Measurements from ENCODE around the gene ABCA7. TPM values are rescaled to one million over a fixed set of nuclear protein-coding genes. Genes with fewer than 3 reads are reported as not detected.
A peak's percentile ranks its signal among the peaks of the same experiment; 100 is the strongest.

The ABCA7 gene
- total and polyA plus RNA-seq, 7 experiments from 2014 or later: 6.6 to 323 (median 126) TPM

GRCh38 chr19:1097810-1098176, 57.9 kb downstream of the ABCA7 start:
- DNase-seq (no peak), ATAC-seq (no peak)
- Mint-ChIP-seq H3K4me3 (no peak overlapping the region), H3K4me1 (peaks cover 20 to 73% (median 58%) of the 10 kb centered on the region in 7 donors), H3K9me3 (peaks cover 0 to 6% (median 0%) of the 10 kb centered on the region in 11 donors), H3K36me3 (peaks cover 0 to 13% (median 0%) of the 10 kb centered on the region in 5 donors), H3K27me3 (no peaks in the 10 kb centered on the region), H3K27ac (peak overlapping the region in 5 of 9 donors; percentile 55 to 74 (median 68))
- POLR2A ChIA-PET: interaction anchor here (1.3 to 38.6 kb wide), 3 partner anchors 25 to 171 kb away, joined by 4 to 2022 read pairs (median 6); partner anchors contain the start of genes ARHGAP45 and CIRBP
- Histone ChIP-seq H3K9me3 (ENCODE audit: control insufficient read depth in 2 of 3, low read length in 3 of 3) (no peaks in the 10 kb centered on the region), H3K36me3 (ENCODE audit: control insufficient read depth in 2 of 3, insufficient read depth in 3 of 3, low read length in 3 of 3) (peaks cover 0 to 14% (median 0%) of the 10 kb centered on the region in 3 experiments), H3K4me1 (ENCODE audit: control insufficient read depth in 2 of 2, insufficient read depth in 2 of 2, low read length in 2 of 2) (peaks cover 21 to 35% of the 10 kb centered on the region in 2 donors), H3K27ac (ENCODE audit: low read depth, low read length) (no peak overlapping the region), H3K27me3 (ENCODE audit: control insufficient read depth in 2 of 2, insufficient read depth in 2 of 2, low read length in 2 of 2) (no peaks in the 10 kb centered on the region), H3K4me3 (ENCODE audit: low read length) (no peak overlapping the region)
- CTCF ChIA-PET: interaction anchor here (0.7 to 0.9 kb wide), 2 partner anchors 21 to 147 kb away, joined by 4 to 5 read pairs; no protein-coding TSS in a partner anchor
- intact Hi-C loops (cut with micrococcal nuclease): no loop called here

GRCh38 chr19:1098177-1099051, 58.5 kb downstream of the ABCA7 start:
- POLR2A ChIA-PET: interaction anchor here (1.3 to 38.6 kb wide), 2 partner anchors 25 to 171 kb away, joined by 4 to 2022 read pairs; partner anchors contain the start of genes ARHGAP45 and CIRBP
- no peak overlapping the region for H3K27ac ChIP-seq (ENCODE audit: low read depth, low read length)

GRCh38 chr19:1101337-1101698, 61.4 kb downstream of the ABCA7 start:
- Histone ChIP-seq H3K27me3 (ENCODE audit: control insufficient read depth in 2 of 2, insufficient read depth in 2 of 2, low read length in 2 of 2) (no peaks in the 10 kb centered on the region), H3K9me3 (ENCODE audit: control insufficient read depth in 2 of 3, low read length in 3 of 3) (no peaks in the 10 kb centered on the region), H3K36me3 (ENCODE audit: control insufficient read depth in 2 of 3, insufficient read depth in 3 of 3, low read length in 3 of 3) (peaks cover 0 to 10% (median 0%) of the 10 kb centered on the region in 3 experiments), H3K4me3 (ENCODE audit: low read length) (peak overlapping the region; percentile 38), H3K27ac (ENCODE audit: low read depth, low read length) (peak overlapping the region; percentile 68), H3K4me1 (ENCODE audit: control insufficient read depth in 2 of 2, insufficient read depth in 2 of 2, low read length in 2 of 2) (peaks cover 13 to 20% of the 10 kb centered on the region in 2 donors)
- DNase-seq (no peak), ATAC-seq (no peak)
- CTCF ChIA-PET: interaction anchor here (0.9 to 1.3 kb wide), 4 partner anchors 10 to 37 kb away, joined by 3 read pairs; partner anchors contain the start of gene ARHGAP45
- POLR2A ChIA-PET: interaction anchor here (0.8 to 38.6 kb wide), 4 partner anchors 28 to 167 kb away, joined by 3 to 2022 read pairs (median 5); partner anchors contain the start of genes ARHGAP45 and CIRBP
- intact Hi-C loops (cut with micrococcal nuclease): loop anchor here in 1 of 2 donors (5.0 kb wide), 1 partner anchor 34 kb away; the partner anchor contains the start of gene ARHGAP45
- peaks cover 20 to 61% (median 44%) of the 10 kb centered on the region in 7 donors for H3K4me1 Mint-ChIP-seq
- peak overlapping the region; percentile 73 to 96 (median 85) for H3K27ac Mint-ChIP-seq
- H3K27me3 Mint-ChIP-seq: no peaks in the 10 kb centered on the region
- peak overlapping the region; percentile 52 to 81 (median 60) for H3K4me3 Mint-ChIP-seq
- H3K9me3 Mint-ChIP-seq: peaks cover 0 to 6% (median 0%) of the 10 kb centered on the region in 11 donors
- peaks cover 0 to 10% (median 0%) of the 10 kb centered on the region in 5 donors for H3K36me3 Mint-ChIP-seq

More at GRCh38 chr19:1098177-1099051, 58.5 kb downstream of the ABCA7 start:
- Histone ChIP-seq H3K4me3 (ENCODE audit: low read length) (no peak overlapping the region), H3K4me1 (ENCODE audit: control insufficient read depth in 2 of 2, insufficient read depth in 2 of 2, low read length in 2 of 2) (peaks cover 26 to 38% of the 10 kb centered on the region in 2 donors), H3K27me3 (ENCODE audit: control insufficient read depth in 2 of 2, insufficient read depth in 2 of 2, low read length in 2 of 2) (no peaks in the 10 kb centered on the region), H3K36me3 (ENCODE audit: control insufficient read depth in 2 of 3, insufficient read depth in 3 of 3, low read length in 3 of 3) (peaks cover 0 to 8% (median 0%) of the 10 kb centered on the region in 3 experiments), H3K9me3 (ENCODE audit: control insufficient read depth in 2 of 3, low read length in 3 of 3) (no peaks in the 10 kb centered on the region)
- H3K27ac Mint-ChIP-seq: peak overlapping the region in 8 of 9 donors; percentile 38 to 91 (median 69)
- peak overlapping the region in 6 of 10 donors; percentile 13 to 56 (median 42) for H3K4me3 Mint-ChIP-seq
- H3K4me1 Mint-ChIP-seq: peaks cover 20 to 75% (median 57%) of the 10 kb centered on the region in 7 donors
- peaks cover 0 to 13% (median 0%) of the 10 kb centered on the region in 5 donors for H3K36me3 Mint-ChIP-seq
- H3K27me3 Mint-ChIP-seq: no peaks in the 10 kb centered on the region
- intact Hi-C loops (cut with micrococcal nuclease): no loop called here
- ATAC-seq (no peak), DNase-seq (no peak)
- CTCF ChIA-PET: no interaction called here
- H3K9me3 Mint-ChIP-seq: peaks cover 0 to 6% (median 0%) of the 10 kb centered on the region in 11 donors

- Mint-ChIP-seq H3K4me1 (peaks cover 20 to 59% (median 45%) of the 10 kb centered on the region in 7 donors), H3K4me3 (peak overlapping the region; percentile 29 to 81 (median 74)), H3K9me3 (peaks cover 0 to 6% (median 0%) of the 10 kb centered on the region in 11 donors), H3K27me3 (no peaks in the 10 kb centered on the region), H3K27ac (peak overlapping the region; percentile 79 to 96 (median 93)), H3K36me3 (peaks cover 0 to 13% (median 0%) of the 10 kb centered on the region in 5 donors)
- H3K36me3 ChIP-seq (ENCODE audit: control insufficient read depth in 2 of 3, insufficient read depth in 3 of 3, low read length in 3 of 3): peaks cover 0 to 23% (median 0%) of the 10 kb centered on the region in 3 experiments
- no peaks in the 10 kb centered on the region for H3K27me3 ChIP-seq (ENCODE audit: control insufficient read depth in 2 of 2, insufficient read depth in 2 of 2, low read length in 2 of 2)
- H3K27ac ChIP-seq (ENCODE audit: low read depth, low read length): peak overlapping the region; percentile 79
- intact Hi-C loops (cut with micrococcal nuclease): loop anchor here (1.0 to 5.0 kb wide), 8 partner anchors 7 to 177 kb away; partner anchors contain the start of genes POLR2E (in 2 of the 2), ARHGAP45 (in 1 of the 2), CIRBP (in 1 of the 2) and RNU6-2 (in 1 of the 2)
- H3K4me1 ChIP-seq (ENCODE audit: control insufficient read depth in 2 of 2, insufficient read depth in 2 of 2, low read length in 2 of 2): peaks cover 13 to 18% of the 10 kb centered on the region in 2 donors
- no peak overlapping the region for H3K4me3 ChIP-seq (ENCODE audit: low read length)
- CTCF ChIA-PET: interaction anchor here (0.6 to 1.5 kb wide), 5 partner anchors 18 to 96 kb away, joined by 3 to 5 read pairs (median 3); partner anchors contain the start of gene ARHGAP45
- no peaks in the 10 kb centered on the region for H3K9me3 ChIP-seq (ENCODE audit: control insufficient read depth in 2 of 3, low read length in 3 of 3)
- POLR2A ChIA-PET: interaction anchor here (0.5 to 38.6 kb wide), 15 partner anchors 8 to 167 kb away, joined by 3 to 2022 read pairs (median 5); partner anchors contain the start of genes ABCA7, ARHGAP45 and CIRBP
- ATAC-seq (no peak), DNase-seq (peak in 1 of 9 donors; percentile 77)
Measured at GRCh38 chr19:1102407-1103131, 62.7 kb downstream of the ABCA7 start.

GRCh38 chr19:1103132-1103707, 63.3 kb downstream of the ABCA7 start:
- Histone ChIP-seq H3K4me3 (ENCODE audit: low read length) (peak overlapping the region; percentile 60), H3K27me3 (ENCODE audit: control insufficient read depth in 2 of 2, insufficient read depth in 2 of 2, low read length in 2 of 2) (no peaks in the 10 kb centered on the region), H3K4me1 (ENCODE audit: control insufficient read depth in 2 of 2, insufficient read depth in 2 of 2, low read length in 2 of 2) (peaks cover 13 to 18% of the 10 kb centered on the region in 2 donors), H3K9me3 (ENCODE audit: control insufficient read depth in 2 of 3, low read length in 3 of 3) (no peaks in the 10 kb centered on the region), H3K36me3 (ENCODE audit: control insufficient read depth in 2 of 3, insufficient read depth in 3 of 3, low read length in 3 of 3) (peaks cover 0 to 26% (median 0%) of the 10 kb centered on the region in 3 experiments), H3K27ac (ENCODE audit: low read depth, low read length) (peak overlapping the region; percentile 79)
- CTCF ChIA-PET: interaction anchor here (0.6 to 1.5 kb wide), 4 partner anchors 19 to 96 kb away, joined by 3 to 5 read pairs (median 4); no protein-coding TSS in a partner anchor
- POLR2A ChIA-PET: interaction anchor here (0.7 to 38.6 kb wide), 14 partner anchors 9 to 166 kb away, joined by 3 to 2022 read pairs (median 5); partner anchors contain the start of genes ARHGAP45, CIRBP and RNU6-2
- DNase-seq (peak in 1 of 9 donors; percentile 52), ATAC-seq (no peak)
- H3K4me1 Mint-ChIP-seq: peaks cover 20 to 54% (median 39%) of the 10 kb centered on the region in 7 donors
- H3K27me3 Mint-ChIP-seq: no peaks in the 10 kb centered on the region
- H3K9me3 Mint-ChIP-seq: peaks cover 0 to 6% (median 0%) of the 10 kb centered on the region in 11 donors
- peak overlapping the region; percentile 79 to 96 (median 93) for H3K27ac Mint-ChIP-seq
- H3K36me3 Mint-ChIP-seq: peaks cover 0 to 13% (median 0%) of the 10 kb centered on the region in 5 donors
- intact Hi-C loops (cut with micrococcal nuclease): loop anchor here (1.0 to 5.0 kb wide), 8 partner anchors 8 to 178 kb away; partner anchors contain the start of genes POLR2E (in 2 of the 2), ARHGAP45 (in 1 of the 2), CIRBP (in 1 of the 2) and RNU6-2 (in 1 of the 2)
- H3K4me3 Mint-ChIP-seq: peak overlapping the region; percentile 66 to 81 (median 75)
